IMR-90 (cell line): ENCODE data around the gene ATXN1. TPM values are rescaled to one million over a fixed set of nuclear protein-coding genes. Genes with fewer than 3 reads are reported as not detected.
"Not testable (repeated sequence)": the region's sequence is repeated elsewhere in the genome, so short reads cannot be mapped to it uniquely, and the experiment has no call there.

Source experiments
- ATAC-seq: fragments of 200-7000 bp; cut with Tn5 transposase; 2 replicates; pipeline ENCODE4 v1.9.1; 2020; ENCODE audit warnings: low read depth, mild to moderate bottlenecking, moderate library complexity
- BruUV-seq: library from RNA; stranded (reverse); fragments of 400-500 nt; replicated peaks from 2 replicates; lab custom pipeline; 2021; lab: Mats Ljungman, UMichigan
- CTCF ChIA-PET: fragments of 300-600 bp; formaldehyde crosslinking; extraction: SDS; loops from one replicate; lab custom pipeline; 2021; ENCODE audit warnings: antibody characterized with exemption; lab: Yijun Ruan, JAX
- POLR2A ChIA-PET: fragments of 300-600 bp; sonication (Branson Sonifier 250); formaldehyde crosslinking; loops from one replicate; lab custom pipeline; 2022; ENCODE audit warnings: antibody characterized with exemption; ENCODE audit not compliant: unreplicated experiment; lab: Charles Lee
- DNase-seq: peaks from one replicate; pipeline ENCODE4 v3.0.0; 2013
- H2AFZ ChIP-seq: replicated peaks from 2 replicates; pipeline ENCODE3; 2013; ENCODE audit warnings: low read length, mild to moderate bottlenecking; ENCODE audit not compliant: poor library complexity
- H2AK5ac ChIP-seq: 2 replicates; pipeline ENCODE4 v1.6.1; 2013; ENCODE audit warnings: low read depth, low read length, inconsistent platforms
- H2AK9ac ChIP-seq: replicated peaks from 2 replicates; pipeline ENCODE3; 2013; ENCODE audit warnings: mild to moderate bottlenecking, low read depth, low read length, moderate library complexity; ENCODE audit not compliant: poor library complexity
- H2BK120ac ChIP-seq: 2 replicates; pipeline ENCODE4 v1.6.1; 2013; ENCODE audit warnings: low read depth, low read length, inconsistent platforms
- H2BK15ac ChIP-seq: 3 replicates; pipeline ENCODE4 v1.6.1; 2013; ENCODE audit warnings: low read depth, low read length, inconsistent platforms
- H2BK20ac ChIP-seq: 2 replicates; pipeline ENCODE4 v1.6.1; 2013; ENCODE audit warnings: low read depth, mild to moderate bottlenecking, inconsistent platforms, low read length, moderate library complexity
- H2BK5ac ChIP-seq: 2 replicates; pipeline ENCODE4 v1.6.1; 2013; ENCODE audit warnings: mild to moderate bottlenecking, low read depth, low read length, inconsistent platforms; ENCODE audit not compliant: poor library complexity, severe bottlenecking
- H3K14ac ChIP-seq: replicated peaks from 2 replicates; pipeline ENCODE4 v1.6.1; 2013; ENCODE audit warnings: low read depth, low read length, inconsistent platforms
- H3K18ac ChIP-seq: 2 replicates; pipeline ENCODE4 v1.6.1; 2013; ENCODE audit warnings: low read depth, low read length, control low read depth
- H3K23ac ChIP-seq: 2 replicates; pipeline ENCODE4 v1.6.1; 2013; ENCODE audit warnings: low read depth, low read length, inconsistent platforms
- H3K27ac ChIP-seq: 2 replicates; pipeline ENCODE4 v1.5.1; 2013; ENCODE audit warnings: mild to moderate bottlenecking, control low read depth, low read length; ENCODE audit not compliant: insufficient read depth
- H3K27me3 ChIP-seq: 2 replicates; pipeline ENCODE4 v1.6.1; 2013; ENCODE audit warnings: low read length; ENCODE audit not compliant: control insufficient read depth, insufficient read depth
- H3K36me3 ChIP-seq: 2 replicates; pipeline ENCODE4 v1.6.1; 2013; ENCODE audit warnings: low read length, mixed read lengths; ENCODE audit not compliant: control insufficient read depth, insufficient read depth
- H3K4ac ChIP-seq: 2 replicates; pipeline ENCODE4 v1.6.1; 2013; ENCODE audit warnings: low read depth, low read length, inconsistent platforms
- H3K4me1 ChIP-seq: 2 replicates; pipeline ENCODE4 v1.6.1; 2013; ENCODE audit warnings: low read length, mixed read lengths; ENCODE audit not compliant: control insufficient read depth, insufficient read depth
- H3K4me2 ChIP-seq: 2 replicates; pipeline ENCODE4 v1.6.1; 2013; ENCODE audit warnings: low read depth, mild to moderate bottlenecking, control low read depth, low read length, moderate library complexity
- H3K4me3 ChIP-seq: 2 replicates; pipeline ENCODE4 v1.5.1; 2013; ENCODE audit warnings: low read depth, mild to moderate bottlenecking, control low read depth, low read length, moderate library complexity; ENCODE audit not compliant: insufficient read depth
- H3K56ac ChIP-seq: 2 replicates; pipeline ENCODE4 v1.6.1; 2013; ENCODE audit warnings: low read length, inconsistent platforms; ENCODE audit not compliant: insufficient read depth; ENCODE audit errors: extremely low read depth
- H3K79me1 ChIP-seq, 2 experiments: 2 replicates each; pipeline ENCODE4 v1.6.1; 2013; ENCODE audit warnings: low read length in 2 of 2, inconsistent platforms in 1 of 2, low read depth in 1 of 2
- H3K9ac ChIP-seq: 2 replicates; pipeline ENCODE4 v1.6.1; 2013; ENCODE audit warnings: low read depth, low read length, control low read depth
- H3K9me1 ChIP-seq: 2 replicates; pipeline ENCODE4 v1.6.1; 2013; ENCODE audit warnings: low read length, inconsistent platforms; ENCODE audit not compliant: insufficient read depth
- H3K9me3 ChIP-seq: 2 replicates; pipeline ENCODE4 v1.6.1; 2013; ENCODE audit warnings: low read length; ENCODE audit not compliant: control insufficient read depth, insufficient read depth
- H4K20me1 ChIP-seq: 2 replicates; pipeline ENCODE4 v1.6.1; 2013; ENCODE audit warnings: low read length, inconsistent platforms; ENCODE audit not compliant: insufficient read depth
- H4K5ac ChIP-seq: 2 replicates; pipeline ENCODE4 v1.6.1; 2013; ENCODE audit warnings: mild to moderate bottlenecking, low read depth, low read length, control low read depth
- H4K8ac ChIP-seq, 2 experiments: 2 replicates each; pipeline ENCODE4 v1.6.1; 2013; ENCODE audit warnings: low read depth in 2 of 2, low read length in 2 of 2, control low read depth in 1 of 2, inconsistent platforms in 1 of 2
- H4K91ac ChIP-seq: 2 replicates; pipeline ENCODE4 v1.6.1; 2013; ENCODE audit warnings: low read depth, low read length, inconsistent platforms; ENCODE audit not compliant: insufficient read depth
- WGBS, 2 experiments: methylation state at CpG; one replicate each; pipeline versions ENCODE4 v1.1.5 to v1.1.7; 2013; ENCODE audit warnings: missing lambda C conversion rate in 2 of 2; ENCODE audit not compliant: insufficient read length in 1 of 2; ENCODE audit errors: extremely low coverage in 2 of 2; 5-methylcytosine and 5-hydroxymethylcytosine counted together
- dilution Hi-C: fragments of 300-500 bp; cut with HindIII; formaldehyde crosslinking; loops from one replicate; pipeline ENCODE4 v1.14.3; 2018; ENCODE audit warnings: low sequenced_read_pairs; ENCODE audit not compliant: unreplicated experiment
- in situ Hi-C: fragments of 300-500 bp; cut with MboI; formaldehyde crosslinking; loops from 3 replicates; pipeline ENCODE4 v1.14.3; 2019; ENCODE audit warnings: low sequenced_read_pairs, inconsistent platforms, mixed read lengths
- intact Hi-C: fragments of 100-400 bp; cut with micrococcal nuclease; formaldehyde crosslinking; loops from 2 replicates; pipeline ENCODE4 v1.10.0; 2022
- polyA plus RNA-seq, 3 experiments: library from polyadenylated mRNA; depleted of rRNA; stranded (reverse); fragments of >200 nt; gene quantifications; 2 replicates each; pipeline ENCODE4 v1.2.3, GENCODE V29; 2012; ENCODE audit warnings: low replicate concordance in 1 of 3
- total RNA-seq: library from RNA; depleted of rRNA; stranded (reverse); fragments of >200 nt; gene quantifications from 2 replicates; pipeline ENCODE4 v1.2.3, GENCODE V29; 2012

Gene ATXN1
- total and polyA plus RNA-seq, 2 of the 4 experiments (the other 2 are of a cell fraction), result 7.3 to 11.1 TPM

DNA sequence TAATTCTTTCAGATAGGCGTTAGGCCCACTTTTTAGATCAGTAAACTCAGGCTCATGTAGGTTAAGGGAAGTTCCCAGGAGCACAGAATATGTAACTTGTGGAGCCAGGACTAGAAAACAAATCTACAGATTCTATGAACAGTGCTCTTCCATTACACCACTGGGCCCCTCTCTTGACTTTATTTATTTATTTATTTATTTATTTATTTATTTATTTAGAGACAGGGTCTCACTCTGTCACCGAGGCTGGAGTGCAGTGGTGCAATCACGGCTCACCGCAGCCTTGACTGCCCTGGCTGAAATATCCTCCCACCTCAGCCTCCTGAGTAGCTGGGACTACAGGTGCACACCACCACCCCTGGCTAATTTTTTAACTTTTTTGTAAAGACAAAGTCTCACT, 382.9 kb downstream of the ATXN1 start:
- BruUV-seq, H3K4me3 ChIP-seq, H3K9me3 ChIP-seq, H2AK9ac ChIP-seq, intact Hi-C loops, H2AFZ ChIP-seq, H4K5ac ChIP-seq, in situ Hi-C loops, H3K79me1 ChIP-seq, H4K20me1 ChIP-seq, H3K23ac ChIP-seq, H3K56ac ChIP-seq, H3K4ac ChIP-seq, H2BK15ac ChIP-seq, H3K9me1 ChIP-seq, H3K27ac ChIP-seq, H2BK20ac ChIP-seq, DNase-seq, H3K14ac ChIP-seq, dilution Hi-C loops, H2BK5ac ChIP-seq, H4K8ac ChIP-seq, H4K91ac ChIP-seq, H3K4me2 ChIP-seq, H2AK5ac ChIP-seq, H3K18ac ChIP-seq, H3K36me3 ChIP-seq, H2BK120ac ChIP-seq, CTCF ChIA-PET, H3K4me1 ChIP-seq, ATAC-seq, POLR2A ChIA-PET, H3K27me3 ChIP-seq, H3K9ac ChIP-seq: not testable (repeated sequence)
- no CpG with 5 or more reads among the region's 4 CpGs for WGBS, 2 experiments
